HG03354 (cell line): ENCODE data around the gene ATP6V1C2.

Source experiments
- ATAC-seq: cut with Tn5 transposase; IDR thresholded peaks from one replicate; pipeline ENCODE4 v1.9.1; 2021; ENCODE audit warnings: mild to moderate bottlenecking; ENCODE audit not compliant: unreplicated experiment, poor library complexity, severe bottlenecking

ATP6V1C2 gene

DNA sequence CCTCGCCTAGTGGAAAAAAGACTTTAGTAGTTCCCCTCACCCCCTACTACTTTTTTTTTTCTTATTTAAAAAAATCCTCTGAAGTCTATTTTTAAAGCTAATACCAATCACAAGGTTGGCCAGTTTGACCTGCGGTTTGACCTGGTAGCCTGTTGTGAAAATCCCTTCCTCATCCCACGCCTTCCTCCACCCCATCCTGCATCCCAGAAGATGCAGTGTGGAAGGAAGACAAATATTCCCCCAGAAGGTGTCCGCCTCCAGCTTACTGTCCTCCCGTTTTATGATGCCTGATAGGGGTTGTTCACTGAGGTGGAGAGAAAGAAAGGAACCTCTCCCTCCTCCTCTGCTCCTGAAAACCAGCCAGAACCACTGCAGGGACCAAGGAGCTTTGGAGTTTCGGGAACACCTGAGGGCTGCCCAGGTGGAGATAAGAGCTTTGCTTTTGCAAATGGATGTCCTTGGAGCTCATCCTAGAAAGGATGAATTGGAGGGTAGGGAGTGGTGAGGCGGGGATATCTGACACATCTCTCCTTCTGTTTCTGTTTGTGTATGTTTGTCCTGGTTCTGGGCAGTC is 909 bp downstream of the ATP6V1C2 start:
- ATAC-seq = no peak

DNA sequence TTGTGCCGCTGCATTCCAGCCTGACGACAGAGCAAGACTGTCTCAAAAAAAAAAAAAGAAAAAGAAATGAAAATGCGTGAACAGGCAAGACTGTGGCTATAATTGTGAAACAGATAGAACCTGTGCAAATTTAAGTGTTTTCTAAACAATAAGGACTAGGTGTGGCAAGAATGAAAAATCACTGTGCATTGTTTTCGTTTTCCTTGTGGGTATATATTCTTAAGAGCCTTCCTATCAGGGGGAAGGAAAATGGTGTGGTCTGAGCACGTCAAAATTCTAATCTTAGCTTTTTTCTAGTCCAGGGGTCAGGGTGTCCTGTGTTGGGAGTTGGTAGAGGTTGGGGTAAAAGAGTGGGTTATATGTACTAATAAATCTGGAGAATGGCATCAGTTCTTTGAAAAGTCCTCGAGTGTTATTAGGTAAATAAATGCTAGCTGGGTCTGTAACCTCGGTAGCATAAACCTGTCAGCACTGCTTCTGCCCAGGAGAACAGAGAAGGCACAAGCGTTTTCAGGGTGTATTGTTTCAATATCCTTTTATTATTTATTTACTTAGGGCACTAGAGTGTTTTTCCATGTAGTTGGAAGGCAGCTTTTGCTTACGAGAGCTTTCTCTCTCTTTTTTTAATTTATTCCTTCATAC is 11.6 kb downstream of the ATP6V1C2 start:
- ATAC-seq = no peak

DNA sequence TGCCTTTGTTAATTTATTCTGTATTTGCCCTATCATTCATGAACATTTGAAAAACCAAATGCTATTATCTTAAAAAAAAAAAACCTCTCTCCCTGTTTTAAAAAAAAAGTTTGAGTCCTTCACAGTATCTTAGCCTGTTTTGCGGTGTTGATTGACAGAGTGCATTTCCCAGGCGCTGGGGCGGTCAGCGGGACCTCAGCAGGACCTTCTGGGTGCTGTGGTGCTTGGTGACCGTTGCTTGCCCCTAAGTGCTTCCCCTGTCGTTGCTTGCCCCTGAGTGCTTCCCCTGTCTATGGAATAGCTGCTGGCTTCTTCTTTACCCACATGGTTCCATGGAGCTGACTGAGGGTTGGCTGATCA is 12.1 kb downstream of the ATP6V1C2 start:
- ATAC-seq = no peak

DNA sequence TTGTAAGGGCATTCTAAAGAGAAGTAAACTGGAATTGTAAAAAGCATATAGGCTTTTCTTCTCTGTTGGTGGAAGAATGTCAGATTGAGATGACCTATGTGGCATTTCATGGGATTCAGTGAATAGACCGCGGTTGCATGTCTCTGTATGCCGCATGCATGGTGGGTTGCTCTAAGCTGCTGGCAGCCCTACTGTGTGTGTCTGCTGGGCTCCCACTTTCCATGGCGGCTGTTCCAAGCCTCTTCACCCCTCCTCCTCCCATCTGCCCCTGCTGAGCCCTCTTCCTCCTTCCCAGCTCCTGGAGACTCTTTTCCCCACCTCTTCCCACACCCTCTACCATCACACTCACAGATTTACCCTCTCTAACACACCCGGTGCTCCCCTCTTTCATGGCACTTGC is 12.6 kb downstream of the ATP6V1C2 start:
- no peak for ATAC-seq

DNA sequence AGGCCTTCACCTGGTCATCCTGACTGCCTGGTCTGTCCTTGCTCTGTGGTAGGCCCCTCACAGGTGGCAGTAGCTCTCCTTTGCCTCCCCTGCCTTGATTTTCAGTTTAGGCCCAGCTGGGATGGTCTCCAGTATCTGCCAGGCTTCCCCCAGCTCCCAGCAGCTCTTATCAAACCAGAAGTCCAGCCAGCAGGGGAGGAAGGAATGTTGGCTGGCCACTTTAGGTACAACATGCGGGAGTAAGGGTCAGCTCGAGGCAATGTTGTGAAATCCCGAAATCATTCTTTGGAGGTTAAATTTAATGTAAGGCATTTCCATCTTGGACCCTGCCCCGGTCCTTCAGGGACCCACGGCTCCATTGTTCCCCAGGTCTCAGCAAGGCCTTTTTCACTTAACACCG is 16.8 kb downstream of the ATP6V1C2 start:
- no peak for ATAC-seq

DNA sequence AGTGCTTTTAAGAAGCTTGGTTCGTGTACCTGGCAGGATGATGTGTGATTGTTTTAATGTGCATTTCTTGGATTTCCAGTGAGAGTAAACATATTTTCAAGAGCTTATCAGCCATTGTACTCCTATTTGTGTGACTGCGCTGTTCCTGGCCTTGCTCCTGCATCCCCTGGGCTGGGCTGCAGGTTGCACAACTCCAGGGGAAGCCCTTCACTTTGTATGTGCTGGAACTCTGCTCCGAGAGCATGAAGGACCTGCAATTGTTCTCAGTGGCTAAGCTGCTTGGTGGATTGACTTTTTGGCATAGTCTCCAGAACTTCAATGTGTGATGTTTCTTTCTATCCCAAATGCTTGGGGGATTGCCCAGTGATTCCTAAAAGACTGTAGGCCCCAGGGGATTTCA is 18.8 kb downstream of the ATP6V1C2 start:
- ATAC-seq = no peak

DNA sequence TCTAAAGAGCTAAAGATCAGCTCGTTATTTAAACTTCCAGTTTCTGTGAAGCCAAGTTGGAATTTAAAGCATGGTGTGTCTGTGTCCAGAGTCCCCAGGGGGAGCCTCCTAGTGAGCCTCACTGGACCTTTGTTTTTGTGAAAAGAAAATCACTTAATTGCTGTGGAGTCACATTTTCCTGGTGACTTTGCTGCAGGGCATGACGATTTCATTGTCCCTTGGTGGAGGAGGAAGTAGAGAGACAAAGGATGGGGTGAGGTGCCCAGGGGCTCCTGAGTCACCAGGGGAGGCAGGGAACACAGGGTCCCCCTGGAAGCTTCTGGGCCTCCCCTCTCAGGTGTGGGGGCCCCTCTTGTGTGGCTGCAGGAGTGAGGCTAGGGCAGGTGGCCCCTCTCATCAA is 19.7 kb downstream of the ATP6V1C2 start:
- ATAC-seq = no peak

DNA sequence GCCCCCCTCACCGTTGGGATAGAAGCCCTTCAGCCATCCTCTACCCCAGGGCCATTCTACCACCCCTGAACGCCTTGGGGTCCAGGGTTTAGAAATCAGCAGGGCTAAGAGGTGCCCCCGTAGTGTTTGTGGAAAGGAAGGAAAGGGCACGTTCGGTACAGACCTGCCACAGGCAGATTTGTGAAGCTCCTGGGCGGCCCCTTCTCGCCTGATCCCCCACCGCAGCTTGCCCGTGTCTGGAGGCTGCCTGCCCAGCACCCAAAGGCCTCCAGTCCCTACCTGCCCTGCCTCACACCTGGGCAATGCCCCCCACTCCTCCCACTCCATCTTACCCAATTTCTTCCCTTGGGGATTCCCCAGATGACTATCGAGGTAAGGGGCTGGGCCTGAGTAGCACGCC is 21.2 kb downstream of the ATP6V1C2 start:
- ATAC-seq = no peak

DNA sequence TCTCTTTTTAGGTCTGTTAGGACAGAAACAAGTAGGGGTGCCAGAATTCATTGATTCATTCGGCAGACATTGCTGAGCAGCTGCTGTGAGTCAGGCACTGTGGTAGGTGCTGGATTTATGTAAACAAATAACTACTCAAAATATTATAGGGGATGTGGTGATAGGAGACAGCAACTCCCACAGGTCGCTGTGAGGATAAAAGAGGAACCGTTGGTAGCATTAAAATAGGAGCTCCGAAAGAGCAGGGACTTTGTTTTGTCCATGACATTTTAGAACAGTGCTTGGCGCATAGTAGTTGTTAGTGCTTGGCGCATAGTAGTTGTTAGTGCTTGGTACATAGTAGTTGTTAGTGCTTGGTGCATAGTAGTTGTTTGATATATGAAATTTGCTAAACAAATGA is 29.2 kb downstream of the ATP6V1C2 start:
- no peak for ATAC-seq

DNA sequence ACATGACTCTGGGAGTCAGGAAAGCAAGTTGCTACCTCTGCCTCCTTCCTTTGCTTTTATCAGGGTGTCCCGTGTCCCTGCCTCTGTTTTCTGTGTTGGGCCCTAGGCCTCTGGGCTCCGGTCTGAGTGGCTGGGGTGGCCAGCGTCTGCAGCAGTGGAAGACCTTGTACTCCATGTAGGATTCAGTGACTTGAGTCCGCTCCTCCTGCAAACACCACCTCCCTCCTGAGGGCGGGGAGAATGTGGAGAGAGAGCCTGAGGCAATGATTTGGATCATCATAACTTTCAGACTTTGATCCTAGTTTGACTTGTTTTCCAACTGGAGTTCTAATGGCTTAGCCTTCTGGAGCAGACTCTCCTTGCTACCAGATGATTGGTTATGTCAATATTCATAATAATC is 30.8 kb downstream of the ATP6V1C2 start:
- no peak for ATAC-seq

DNA sequence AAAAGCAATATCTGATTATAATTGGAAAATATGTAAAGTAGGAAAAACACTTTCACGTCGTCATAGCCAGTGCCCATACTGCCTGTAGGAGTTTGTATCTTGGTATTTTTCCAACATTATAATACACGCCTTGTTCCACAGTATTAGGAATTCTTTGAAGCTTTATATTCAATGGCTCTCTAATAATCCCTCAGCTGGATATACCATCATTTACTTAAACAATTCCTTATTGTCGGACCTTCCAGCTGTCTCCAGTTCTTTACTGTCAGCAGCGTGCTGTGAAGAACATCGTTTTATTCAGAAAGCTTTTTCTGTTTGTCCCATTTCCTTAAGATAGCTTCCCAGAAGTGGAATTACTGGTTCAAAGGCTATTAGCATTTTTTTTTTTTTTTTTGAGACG is 31.7 kb downstream of the ATP6V1C2 start:
- ATAC-seq = no peak

DNA sequence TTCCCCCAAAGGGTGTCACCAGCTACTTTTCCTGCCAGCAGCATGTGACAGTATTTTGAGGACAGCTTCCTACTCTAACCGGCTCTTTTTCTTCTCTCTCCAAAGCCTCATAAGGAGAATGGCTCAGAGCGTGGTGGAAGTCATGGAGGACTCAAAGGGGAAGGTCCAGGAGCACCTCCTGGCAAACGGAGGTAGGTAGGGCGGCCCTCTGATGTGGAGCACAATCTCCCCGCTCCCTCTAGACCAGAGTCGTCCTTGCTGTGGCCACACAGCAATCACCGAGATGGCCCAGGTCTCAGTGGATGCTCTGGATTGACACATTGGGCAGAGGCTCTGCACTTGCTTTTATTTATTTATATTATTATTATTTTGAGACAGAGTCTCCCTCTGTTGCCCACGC is 32.4 kb downstream of the ATP6V1C2 start:
- no peak for ATAC-seq

DNA sequence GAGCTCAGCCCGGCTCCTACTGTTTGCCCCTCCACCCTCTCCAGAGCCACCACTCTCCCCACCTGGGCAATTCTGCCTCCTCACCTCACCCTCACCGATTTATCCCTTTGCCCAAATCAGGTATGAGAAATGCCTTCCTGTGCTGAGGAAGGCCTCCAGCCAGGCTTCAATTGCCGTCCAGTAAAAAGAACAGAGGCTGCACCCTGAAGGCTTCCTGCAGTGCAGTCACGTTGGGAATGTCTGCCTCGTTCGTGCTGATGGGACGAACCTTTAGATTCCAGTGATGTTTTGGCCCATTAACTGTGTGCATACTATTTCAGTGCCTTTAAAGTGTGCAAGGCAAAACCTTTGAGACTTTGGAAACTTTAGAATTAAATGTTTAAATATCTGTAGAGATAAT is 34.2 kb downstream of the ATP6V1C2 start:
- no peak for ATAC-seq

DNA sequence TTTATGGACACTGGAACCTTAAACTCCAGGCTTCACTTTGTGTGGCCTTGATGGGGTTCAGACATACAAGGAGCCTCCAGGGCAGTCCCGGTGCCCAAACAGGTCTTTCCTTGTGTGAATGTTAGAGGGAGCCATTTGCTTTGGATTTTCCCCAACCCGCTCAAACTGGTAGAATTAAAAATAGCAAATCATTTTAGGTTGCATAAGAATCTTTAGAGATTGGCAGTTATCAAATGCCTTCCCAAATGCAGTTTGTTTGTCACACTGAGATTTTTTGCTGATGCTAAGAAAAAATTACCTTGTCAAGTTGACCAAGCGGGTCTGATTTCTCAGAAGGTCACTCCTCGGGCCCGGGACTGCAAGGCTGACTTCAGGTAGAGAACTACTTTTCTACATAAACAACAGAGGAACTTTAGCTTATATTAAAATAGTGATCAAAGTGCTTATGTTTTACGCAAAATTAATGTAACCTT is 36.4 kb downstream of the ATP6V1C2 start:
- no peak for ATAC-seq

DNA sequence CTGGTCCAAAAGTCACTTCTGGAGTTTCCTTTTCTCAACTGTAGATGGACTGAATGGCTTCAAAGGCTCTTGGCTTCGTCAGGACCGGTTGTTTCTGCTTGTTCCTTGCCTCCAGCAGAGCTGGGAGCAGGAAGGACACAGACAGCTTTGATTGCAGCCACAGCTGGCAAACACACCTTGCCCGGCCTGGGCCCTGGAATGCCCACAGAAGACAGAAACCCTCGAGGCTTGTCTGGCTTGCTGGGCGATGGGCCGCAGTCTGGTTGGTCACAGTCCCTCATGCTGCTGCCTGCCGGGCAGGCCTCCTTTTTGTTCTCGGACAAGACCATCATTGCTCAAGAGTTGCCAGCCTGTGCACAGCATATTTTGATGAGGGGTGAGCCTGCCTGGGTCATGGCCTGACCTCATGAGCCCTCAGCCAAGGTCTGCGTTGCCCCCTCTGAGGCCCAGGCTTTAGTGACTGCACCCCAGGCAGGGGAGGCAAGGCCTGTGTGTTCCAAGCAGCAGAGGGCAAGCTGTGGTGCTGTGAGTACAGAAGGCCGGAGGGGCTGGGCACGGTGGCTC is 37.8 kb downstream of the ATP6V1C2 start:
- ATAC-seq = no peak

DNA sequence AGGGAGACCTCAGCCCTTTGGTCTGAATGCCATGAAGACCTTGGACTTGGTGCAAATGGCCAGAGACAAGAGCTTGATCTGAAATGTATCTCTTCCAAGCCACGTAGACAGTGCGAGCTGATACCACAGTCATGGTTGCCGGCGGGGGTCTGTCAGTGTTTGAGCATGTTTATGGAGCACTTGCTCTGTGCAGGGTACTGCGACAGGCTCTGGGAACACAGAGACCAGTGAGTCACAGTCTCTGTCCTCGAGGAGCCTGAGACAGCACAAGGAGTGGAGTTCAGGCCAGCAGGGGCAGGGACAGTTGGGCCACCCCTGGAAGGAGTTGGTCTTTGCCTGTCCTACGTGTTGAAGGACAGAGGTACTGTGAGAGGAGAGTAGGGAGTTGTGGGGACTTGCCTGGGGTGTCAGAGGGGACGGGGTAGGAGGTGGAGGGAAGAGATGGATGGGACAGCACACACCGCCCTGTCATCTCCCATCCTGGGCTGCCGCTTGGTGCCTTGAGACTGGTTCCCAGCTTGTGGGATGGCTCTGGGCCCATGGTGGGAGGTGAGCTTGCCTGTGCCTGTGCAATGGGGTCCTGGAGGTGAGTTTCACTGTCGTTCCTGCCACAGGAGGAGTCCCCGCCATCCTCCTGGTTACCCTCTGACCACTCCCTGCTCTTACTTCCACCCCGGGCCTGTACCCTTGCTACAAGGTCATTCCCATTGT is 39.5 kb downstream of the ATP6V1C2 start:
- ATAC-seq = no peak

DNA sequence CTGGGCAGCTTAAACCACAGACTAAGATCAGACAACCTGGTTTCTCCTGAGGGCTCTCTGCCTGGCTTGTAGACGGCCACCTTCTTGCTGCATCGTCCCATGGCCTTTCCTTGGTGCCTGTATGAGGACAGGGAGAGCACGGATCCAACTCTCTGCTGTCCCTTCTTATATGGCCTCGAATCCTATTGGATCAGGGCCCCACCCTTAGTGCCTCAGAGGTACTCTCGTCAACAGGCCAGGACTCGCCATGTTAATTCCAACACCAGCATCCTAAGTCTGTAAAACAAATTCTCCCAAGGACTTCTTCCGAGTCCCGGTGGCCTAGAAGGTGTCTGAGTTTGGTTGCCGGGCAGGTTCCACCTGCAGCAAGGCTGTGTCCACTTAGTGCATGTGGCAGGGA is 40.2 kb downstream of the ATP6V1C2 start:
- no peak for ATAC-seq

DNA sequence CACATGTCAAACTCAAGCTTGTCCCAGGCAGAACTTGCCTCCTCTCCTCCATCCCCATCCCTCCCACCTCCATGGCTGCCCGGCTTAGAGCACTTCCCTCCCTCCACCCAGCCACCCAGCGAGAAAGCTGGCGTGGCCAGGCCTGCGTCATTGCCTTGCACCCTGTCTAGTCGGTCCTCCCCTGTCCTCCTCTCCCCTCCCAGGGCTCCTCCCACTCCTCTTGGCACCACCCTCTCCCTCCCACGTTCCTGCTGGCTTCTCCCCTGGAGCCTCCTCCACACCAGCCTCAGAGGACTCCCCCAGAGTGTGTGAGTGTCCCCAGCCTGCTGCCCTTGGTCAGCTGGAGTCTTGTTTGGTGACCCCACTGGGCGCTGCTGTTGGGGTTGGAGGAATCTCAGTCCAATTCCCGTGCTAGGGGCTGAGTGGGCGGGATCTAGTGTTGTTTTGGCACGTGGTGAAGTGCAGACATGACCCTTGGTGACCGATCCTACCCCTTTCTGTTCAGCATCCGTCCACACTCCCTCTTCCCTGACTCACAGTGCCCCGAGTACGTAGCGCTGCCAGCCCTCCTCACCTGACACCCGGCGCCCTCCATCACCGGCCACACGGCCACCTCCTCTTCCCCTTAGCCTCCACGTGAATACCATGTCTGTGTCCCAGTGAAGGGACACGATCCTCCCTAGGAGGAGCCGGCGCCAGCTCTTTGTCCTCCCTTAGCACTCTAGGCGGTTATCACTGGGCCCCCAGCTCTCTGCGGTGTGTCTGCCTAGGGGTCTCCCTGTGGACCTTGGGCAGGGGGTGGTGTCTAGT is 41.4 kb downstream of the ATP6V1C2 start:
- no peak for ATAC-seq

DNA sequence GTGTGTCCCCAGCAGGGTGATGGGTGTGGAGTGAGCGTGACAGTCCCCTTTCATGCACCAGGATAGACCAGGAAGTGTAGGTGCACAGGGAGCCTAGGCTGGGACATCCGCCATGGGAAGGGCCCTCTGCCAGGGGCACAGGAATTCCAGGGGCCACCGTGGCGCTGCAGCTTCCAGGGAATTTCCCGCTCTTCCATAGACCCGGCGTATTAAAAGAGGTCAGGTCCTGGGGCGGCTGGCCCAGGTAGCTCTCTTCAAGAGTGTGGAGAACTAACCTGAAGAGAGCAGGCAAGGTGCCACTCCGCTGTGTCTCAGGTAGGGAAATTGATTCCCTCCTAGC is 42.0 kb downstream of the ATP6V1C2 start:
- no peak for ATAC-seq

DNA sequence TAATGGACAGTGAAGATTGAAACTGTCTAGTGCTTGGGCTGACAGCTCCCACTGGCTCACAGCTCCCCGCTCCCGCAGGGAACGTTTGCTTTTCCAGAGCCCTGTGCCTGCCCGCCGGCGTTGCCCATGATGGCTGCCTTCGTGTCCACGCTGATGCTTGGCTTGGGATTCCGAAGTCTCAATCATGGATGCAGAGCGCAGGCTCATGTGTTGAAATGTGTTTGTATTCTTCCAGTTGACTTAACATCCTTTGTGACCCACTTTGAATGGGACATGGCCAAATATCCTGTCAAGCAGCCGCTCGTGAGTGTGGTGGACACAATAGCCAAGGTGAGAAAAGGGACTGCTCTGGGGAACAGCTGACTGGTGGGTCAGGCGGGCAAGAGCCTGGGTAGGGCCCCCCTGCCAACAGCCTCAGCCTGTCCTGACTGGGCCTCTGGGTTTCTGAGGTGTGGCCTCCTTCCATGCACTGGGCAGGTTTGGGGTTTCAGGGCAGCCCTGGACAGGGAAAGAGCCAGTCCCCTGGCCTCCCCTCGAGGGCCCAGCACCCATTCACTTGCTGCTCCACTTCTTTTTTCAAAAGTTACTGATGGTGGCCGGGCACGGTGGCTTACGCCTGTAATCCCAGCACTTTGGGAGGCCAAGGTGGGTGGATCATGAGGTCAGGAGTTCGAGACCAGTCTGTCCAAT is 42.8 kb downstream of the ATP6V1C2 start:
- ATAC-seq = no peak
